Keratinocyte (primary cell): ENCODE results near the gene ACKR4.

Experiments
- EZH2 ChIP-seq: IDR thresholded peaks from one replicate; pipeline ENCODE4 v1.6.1; 2012; ENCODE audit warnings: inconsistent platforms, mild to moderate bottlenecking, low read length, moderate library complexity
- TF ChIP-seq, protein P1 (sequence below), 3 experiments: IDR thresholded peaks in 1 of 3; conservative IDR thresholded peaks in 1 of 3; optimal IDR thresholded peaks in 1 of 3; 2 replicates in 2 of 3; 3 replicates in 1 of 3; pipeline versions ENCODE3 to v1.5.1; 2011; ENCODE audit warnings: low read length in 3 of 3, mild to moderate bottlenecking in 3 of 3, moderate library complexity in 2 of 3, control low read depth in 1 of 3, inconsistent platforms in 1 of 3; ENCODE audit not compliant: insufficient read depth in 2 of 3; ENCODE audit errors: extremely low read depth in 1 of 3

DNA sequence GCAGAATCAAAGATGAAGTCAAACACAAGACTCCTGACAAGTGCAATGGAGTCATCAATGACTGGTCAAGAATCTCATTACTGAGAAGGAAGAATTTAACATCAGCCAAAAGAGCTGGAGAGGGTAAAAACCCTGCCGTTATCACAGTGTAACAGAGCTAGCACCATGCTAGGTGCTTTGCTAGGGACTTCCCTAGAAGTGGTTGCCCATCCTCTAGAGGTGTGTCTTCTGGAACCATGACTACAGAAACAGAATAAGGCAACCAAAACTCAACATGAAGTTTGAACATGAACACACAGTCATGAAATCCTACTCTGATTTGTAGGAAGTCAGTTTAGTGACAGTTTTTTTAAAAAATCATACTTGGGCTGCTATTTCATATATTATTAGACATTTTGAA, 53.1 kb downstream of the ACKR4 start:
- TF ChIP-seq, protein P1, sequence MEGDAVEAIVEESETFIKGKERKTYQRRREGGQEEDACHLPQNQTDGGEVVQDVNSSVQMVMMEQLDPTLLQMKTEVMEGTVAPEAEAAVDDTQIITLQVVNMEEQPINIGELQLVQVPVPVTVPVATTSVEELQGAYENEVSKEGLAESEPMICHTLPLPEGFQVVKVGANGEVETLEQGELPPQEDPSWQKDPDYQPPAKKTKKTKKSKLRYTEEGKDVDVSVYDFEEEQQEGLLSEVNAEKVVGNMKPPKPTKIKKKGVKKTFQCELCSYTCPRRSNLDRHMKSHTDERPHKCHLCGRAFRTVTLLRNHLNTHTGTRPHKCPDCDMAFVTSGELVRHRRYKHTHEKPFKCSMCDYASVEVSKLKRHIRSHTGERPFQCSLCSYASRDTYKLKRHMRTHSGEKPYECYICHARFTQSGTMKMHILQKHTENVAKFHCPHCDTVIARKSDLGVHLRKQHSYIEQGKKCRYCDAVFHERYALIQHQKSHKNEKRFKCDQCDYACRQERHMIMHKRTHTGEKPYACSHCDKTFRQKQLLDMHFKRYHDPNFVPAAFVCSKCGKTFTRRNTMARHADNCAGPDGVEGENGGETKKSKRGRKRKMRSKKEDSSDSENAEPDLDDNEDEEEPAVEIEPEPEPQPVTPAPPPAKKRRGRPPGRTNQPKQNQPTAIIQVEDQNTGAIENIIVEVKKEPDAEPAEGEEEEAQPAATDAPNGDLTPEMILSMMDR (optimal IDR thresholded peaks at IDR 0.05 in 1 of 3, IDR thresholded peaks at IDR 0.05 in 1 of 3, conservative IDR thresholded peaks at IDR 0.05 in 1 of 3; ENCODE audit: extremely low read depth in 1 of 3, insufficient read depth in 2 of 3, low read length in 3 of 3), result no peak
- TF ChIP-seq EZH2, result no peak
